Fibroblast of skin of right quadriceps (primary cell): ENCODE results near the gene PSEN2.
"Not testable (repeated sequence)": the region's sequence is repeated elsewhere in the genome, so short reads cannot be mapped to it uniquely, and the experiment has no call there.

Source experiments
- DNase-seq: peaks from one replicate; pipeline ENCODE4 v3.0.0-alpha.2; 2013

PSEN2 gene

GRCh38 chr1:226870401-226871279 lies at the start of gene PSEN2:
TSS of gene PSEN2 (plus strand) at chr1:226870616. CDS start at chr1:226881908, 11,292 bp downstream.
- DNase-seq, result peak; percentile 19

DNA sequence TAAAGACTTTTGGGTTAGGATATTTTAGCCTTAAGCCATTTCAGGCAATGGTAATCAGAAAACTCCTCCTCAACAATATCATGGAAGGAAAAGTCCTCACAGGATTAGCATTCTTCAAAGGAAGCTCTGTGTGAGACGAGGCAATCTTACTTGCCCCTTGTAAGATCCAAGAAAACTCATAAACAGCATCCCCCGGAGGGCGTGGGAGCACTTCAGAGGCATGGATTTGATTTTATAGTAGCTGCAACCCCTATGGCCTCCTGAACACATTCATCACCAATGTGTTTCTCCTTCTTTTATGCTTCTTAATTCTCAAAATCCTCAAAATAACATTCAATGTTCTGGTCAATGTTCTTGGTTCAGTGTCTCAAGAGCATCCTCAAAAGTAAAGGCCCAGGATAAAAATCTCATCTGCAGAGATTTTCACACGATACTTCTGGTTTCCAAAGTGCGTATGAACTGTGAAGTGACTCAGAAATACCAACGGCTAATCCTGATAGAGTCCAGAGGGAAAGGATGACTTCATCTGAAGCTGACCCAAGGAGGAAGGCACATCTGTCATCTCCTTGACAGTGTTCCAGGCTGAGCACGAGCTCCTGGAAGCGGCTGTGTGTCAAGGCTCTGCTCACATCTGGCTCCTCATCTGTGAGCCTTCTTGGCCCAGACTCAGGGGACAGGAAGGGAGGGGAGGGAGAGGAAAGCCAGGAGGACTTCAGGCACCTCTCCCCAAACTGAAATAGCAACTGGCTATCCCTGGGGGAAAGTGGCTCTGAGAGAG lies 49.3 kb upstream of the PSEN2 start:
- peak; percentile 94 for DNase-seq

GRCh38 chr1:226821719-226822085 lies 48.7 kb upstream of the PSEN2 start:
- peak; percentile 15 for DNase-seq

DNA sequence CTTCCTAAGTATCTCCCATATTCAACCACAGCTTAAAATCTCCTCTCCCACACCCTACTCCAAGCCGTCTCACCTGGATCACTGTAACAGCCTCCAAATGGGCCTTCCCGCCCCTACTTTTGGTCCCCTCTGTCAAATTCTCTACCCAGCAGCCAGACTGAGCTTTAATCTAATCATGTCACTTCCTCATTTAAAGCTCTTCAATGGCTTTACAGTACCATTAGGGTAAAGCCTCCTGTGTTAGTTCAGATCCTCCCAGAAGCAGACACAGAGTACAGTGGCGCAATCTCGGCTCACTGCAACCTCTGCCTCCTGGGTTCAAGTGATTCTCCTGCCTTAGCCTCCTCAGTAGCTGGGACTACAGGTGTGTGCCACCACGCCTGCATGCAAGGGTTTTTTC lies 46.8 kb upstream of the PSEN2 start:
- no peak for DNase-seq

GRCh38 chr1:226825037-226825745 lies 45.2 kb upstream of the PSEN2 start:
- no peak for DNase-seq

- DNase-seq, result no peak
Observed at GRCh38 chr1:226825746-226826100, 44.7 kb upstream of the PSEN2 start.

GRCh38 chr1:226826479-226827261 lies 43.7 kb upstream of the PSEN2 start:
- DNase-seq, result no peak

GRCh38 chr1:226827458-226827857 lies 43.0 kb upstream of the PSEN2 start:
- no peak for DNase-seq

GRCh38 chr1:226827968-226828513 lies 42.4 kb upstream of the PSEN2 start:
- DNase-seq, result peak; percentile 92

DNA sequence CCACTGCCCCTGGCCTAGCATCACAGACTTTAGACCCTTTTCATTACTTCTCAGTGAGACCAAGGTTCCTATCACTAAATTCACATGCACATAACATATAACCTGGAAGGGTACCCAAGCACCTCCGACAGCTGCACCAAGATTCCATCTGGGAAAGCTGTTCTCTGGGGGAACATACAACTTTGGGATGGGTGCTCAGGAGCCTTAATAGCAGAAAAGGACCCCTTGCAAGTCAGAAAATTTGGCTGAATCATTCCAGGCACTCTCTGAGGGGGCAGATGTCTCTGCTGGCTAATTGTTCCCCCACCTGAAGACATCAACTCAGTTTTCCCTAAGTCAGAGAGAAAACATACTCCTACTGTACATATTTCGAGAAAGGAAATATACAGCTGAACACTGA lies 41.3 kb upstream of the PSEN2 start:
- DNase-seq, result no peak

- no peak for DNase-seq
Observed at GRCh38 chr1:226831953-226832352, 38.5 kb upstream of the PSEN2 start.

GRCh38 chr1:226832613-226833012 lies 37.8 kb upstream of the PSEN2 start:
- DNase-seq, result no peak

- not testable (repeated sequence) for DNase-seq
Observed at GRCh38 chr1:226834179-226834578, 36.2 kb upstream of the PSEN2 start.

GRCh38 chr1:226835396-226835795 lies 35.0 kb upstream of the PSEN2 start:
- DNase-seq, result not testable (repeated sequence)

GRCh38 chr1:226837966-226838365 lies 32.5 kb upstream of the PSEN2 start:
- DNase-seq, result not testable (repeated sequence)

GRCh38 chr1:226838456-226838855 lies 32.0 kb upstream of the PSEN2 start:
- DNase-seq, result no peak

GRCh38 chr1:226845624-226846023 lies 24.8 kb upstream of the PSEN2 start:
- no peak for DNase-seq

DNA sequence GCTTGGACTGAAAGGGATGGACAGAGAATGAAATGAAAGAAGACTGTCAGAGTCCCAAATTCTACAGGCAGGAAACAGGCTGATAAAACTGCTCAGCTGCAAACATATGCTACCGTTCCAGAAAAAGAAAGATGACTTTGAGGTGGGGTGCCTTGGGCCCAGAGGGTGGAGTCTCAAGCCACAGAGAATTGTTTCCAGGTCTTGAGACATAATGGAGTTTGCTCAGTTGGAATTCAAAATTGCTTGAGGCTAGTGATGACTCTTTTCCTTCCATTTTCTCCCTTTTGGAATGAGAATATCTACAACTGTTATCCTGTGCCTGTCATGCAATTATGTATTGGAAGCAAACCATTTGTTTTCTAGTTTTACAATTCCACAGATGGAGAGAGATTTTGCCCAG lies 23.6 kb upstream of the PSEN2 start:
- DNase-seq, result no peak

DNA sequence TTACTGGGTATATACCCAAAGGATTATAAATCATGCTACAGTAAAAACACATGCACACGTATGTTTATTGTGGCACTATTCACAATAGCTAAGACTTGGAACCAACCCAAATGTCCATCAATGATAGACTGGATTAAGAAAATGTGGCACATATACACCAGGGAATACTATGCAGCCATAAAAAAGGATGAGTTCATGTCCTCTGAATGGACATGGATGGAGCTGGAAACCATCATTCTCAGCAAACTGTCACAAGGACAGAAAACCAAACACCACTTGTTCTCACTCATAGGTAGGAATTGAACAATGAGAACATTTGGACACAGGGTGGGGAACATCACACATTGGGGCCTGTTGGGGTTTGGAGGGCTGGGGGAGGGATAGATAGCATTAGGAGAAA lies 15.9 kb upstream of the PSEN2 start:
- DNase-seq, result not testable (repeated sequence)

- peak; percentile 28 for DNase-seq
Observed at GRCh38 chr1:226862890-226863289, 7.5 kb upstream of the PSEN2 start.

DNA sequence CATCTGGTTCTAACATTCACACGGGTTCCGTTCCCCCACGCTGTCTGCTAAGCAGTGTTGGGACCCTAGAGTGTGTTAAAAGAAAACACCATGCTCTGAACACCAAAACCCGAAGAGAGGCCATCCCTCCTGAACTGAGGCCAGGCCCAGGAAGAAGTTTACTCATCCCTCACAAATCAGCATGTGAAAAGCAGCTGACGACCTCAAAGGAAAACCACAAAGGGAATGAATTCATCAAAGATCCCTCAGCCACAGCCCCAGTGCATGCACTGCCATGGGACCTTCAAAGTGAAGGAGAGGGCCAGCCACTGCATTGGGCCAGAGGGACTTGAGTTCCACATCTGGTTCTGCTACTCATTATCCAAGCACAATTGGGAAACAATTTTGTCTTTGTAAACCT lies 7.0 kb upstream of the PSEN2 start:
- peak; percentile 71 for DNase-seq

- no peak for DNase-seq
Observed at GRCh38 chr1:226864311-226864710, 6.1 kb upstream of the PSEN2 start.
